Uterus (tissue), 4 donors: Measurements from ENCODE around the gene FPGT. TPM values are rescaled to one million over a fixed set of nuclear protein-coding genes. Genes with fewer than 3 reads are reported as not detected.
"Not testable (repeated sequence)": the region's sequence is repeated elsewhere in the genome, so short reads cannot be mapped to it uniquely, and the experiment has no call there.

Experiments
- DNase-seq, 2 donors: peaks; one replicate each; pipeline ENCODE4 v3.0.0-alpha.2; 2019 to 2020
- H3K27ac ChIP-seq, 2 donors: fragments of 200-600 bp; sonication (generic); 1 replicate in 1 of 2; 2 replicates in 1 of 2; pipeline ENCODE4 v1.5.1; 2016 to 2018
- H3K27me3 ChIP-seq, 2 donors: fragments of 200-600 bp; sonication (generic); one replicate each; pipeline ENCODE4 v1.5.1; 2018 to 2019; ENCODE audit warnings: control low read depth in 1 of 2
- H3K36me3 ChIP-seq, 2 donors: fragments of 200-600 bp; sonication (generic); one replicate each; pipeline ENCODE4 v1.5.1; 2019; ENCODE audit warnings: control low read depth in 1 of 2
- H3K4me1 ChIP-seq, 2 donors: fragments of 200-600 bp; sonication (generic); one replicate each; pipeline ENCODE4 v1.5.1; 2018 to 2019; ENCODE audit warnings: control low read depth in 1 of 2
- H3K4me3 ChIP-seq, 2 donors: fragments of 200-600 bp; sonication (generic); 1 replicate in 1 of 2; 2 replicates in 1 of 2; pipeline ENCODE4 v1.5.1; 2018 to 2019; ENCODE audit warnings: mild to moderate bottlenecking in 1 of 2
- H3K9me3 ChIP-seq, 2 donors: fragments of 200-600 bp; sonication (generic); one replicate each; pipeline ENCODE4 v1.5.1; 2019; ENCODE audit warnings: control low read depth in 1 of 2
- POLR2A ChIP-seq, 2 donors: fragments of 450-650 bp; IDR thresholded peaks; one replicate each; pipeline ENCODE4 v1.6.1; 2016; ENCODE audit warnings: antibody characterized with exemption in 2 of 2, mild to moderate bottlenecking in 1 of 2, moderate library complexity in 1 of 2
- intact Hi-C: fragments of 100-400 bp; cut with DNase I; formaldehyde crosslinking; loops from one replicate; pipeline ENCODE4 v1.15.1; 2023; ENCODE audit warnings: low total_unique reads
- total RNA-seq, 4 donors: library from RNA; depleted of rRNA in 3 of 4; stranded (reverse); fragments of >200 nt in 3 of 4; gene quantifications; one replicate each; pipeline versions ENCODE4 v1.1.0 to v1.2.4, GENCODE V29; 2014 to 2023
- TF ChIP-seq, protein P1 (sequence below), 4 experiments: fragments of 200-600 bp in 2 of 4; fragments of 450-650 bp in 2 of 4; sonication (generic) in 2 of 4; IDR thresholded peaks; one replicate each; pipeline ENCODE4 v1.5.1; 2016 to 2019; ENCODE audit warnings: antibody characterized with exemption in 4 of 4, mild to moderate bottlenecking in 2 of 4, moderate library complexity in 1 of 4
- donor health status: DM: yes; HTN: yes; CAD: no.

FPGT gene
- total RNA-seq, result 10 to 100 TPM; 16.1 to 55.0 (median 17.7) TPM

DNA sequence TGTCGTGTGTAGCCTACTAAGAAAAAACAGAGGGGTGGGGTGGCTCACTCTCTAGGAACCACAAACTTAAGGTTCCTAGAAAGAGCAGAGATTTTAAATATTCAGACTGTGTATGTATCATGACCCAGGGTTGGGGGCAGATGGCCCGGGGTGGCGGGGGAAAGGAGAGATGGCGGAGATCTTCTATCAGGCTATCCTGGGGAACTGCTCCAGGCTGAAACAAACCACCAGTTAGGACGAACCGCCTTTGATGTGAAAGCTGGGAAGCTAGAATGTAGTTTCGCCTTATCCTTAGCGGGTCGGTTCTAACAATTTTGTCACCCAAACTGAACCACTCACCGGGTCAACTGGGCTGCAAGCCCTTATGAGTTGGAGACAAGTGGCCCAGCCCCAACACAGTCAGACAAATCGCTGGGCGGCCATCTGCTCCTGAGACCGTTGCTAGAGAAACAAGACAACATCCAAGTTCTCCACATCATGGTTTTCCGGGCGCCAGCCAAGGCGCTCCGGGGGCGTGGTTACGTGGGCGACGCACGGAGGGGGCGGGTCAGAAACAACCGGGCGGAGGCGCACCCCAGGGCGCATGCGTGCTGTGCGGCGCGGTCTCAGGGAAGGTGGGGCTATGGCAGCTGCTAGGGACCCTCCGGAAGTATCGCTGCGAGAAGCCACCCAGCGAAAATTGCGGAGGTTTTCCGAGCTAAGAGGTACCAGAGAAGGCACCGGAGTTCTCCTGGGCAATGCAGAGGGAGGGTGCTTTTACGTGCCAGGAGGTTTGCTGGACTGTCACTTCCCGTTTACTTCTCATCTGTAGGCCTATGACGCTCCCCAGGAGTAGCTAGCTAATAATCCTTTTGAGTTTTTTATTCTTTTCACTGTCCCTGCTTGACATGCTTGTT is at the start of gene FPGT, which contains the start of gene LRRIQ3:
TSS of gene FPGT (plus strand) at position 586 of the 896 bp plus-strand sequence. CDS start at position 623, 37 bp downstream.
TSS of gene LRRIQ3 (minus strand) at position 520 of the 896 bp plus-strand sequence. CDS start 14,492 bp downstream, outside the sequence.
- Histone ChIP-seq H3K9me3 (no peaks in the 10 kb centered on the region), H3K36me3 (peaks cover 0 to 4% of the 10 kb centered on the region in 2 donors), H3K27ac (peak within 1 kb of the TSS; percentile 73 to 83), H3K27me3 (no peaks in the 10 kb centered on the region), H3K4me3 (peak within 1 kb of the TSS; percentile 76), H3K4me1 (peaks cover 0 to 4% of the 10 kb centered on the region in 2 donors)
- peak; percentile 91 to 97 for DNase-seq
- peak; percentile 35 to 74 for TF ChIP-seq POLR2A (IDR thresholded peaks at IDR 0.05)
- TF ChIP-seq, protein P1, sequence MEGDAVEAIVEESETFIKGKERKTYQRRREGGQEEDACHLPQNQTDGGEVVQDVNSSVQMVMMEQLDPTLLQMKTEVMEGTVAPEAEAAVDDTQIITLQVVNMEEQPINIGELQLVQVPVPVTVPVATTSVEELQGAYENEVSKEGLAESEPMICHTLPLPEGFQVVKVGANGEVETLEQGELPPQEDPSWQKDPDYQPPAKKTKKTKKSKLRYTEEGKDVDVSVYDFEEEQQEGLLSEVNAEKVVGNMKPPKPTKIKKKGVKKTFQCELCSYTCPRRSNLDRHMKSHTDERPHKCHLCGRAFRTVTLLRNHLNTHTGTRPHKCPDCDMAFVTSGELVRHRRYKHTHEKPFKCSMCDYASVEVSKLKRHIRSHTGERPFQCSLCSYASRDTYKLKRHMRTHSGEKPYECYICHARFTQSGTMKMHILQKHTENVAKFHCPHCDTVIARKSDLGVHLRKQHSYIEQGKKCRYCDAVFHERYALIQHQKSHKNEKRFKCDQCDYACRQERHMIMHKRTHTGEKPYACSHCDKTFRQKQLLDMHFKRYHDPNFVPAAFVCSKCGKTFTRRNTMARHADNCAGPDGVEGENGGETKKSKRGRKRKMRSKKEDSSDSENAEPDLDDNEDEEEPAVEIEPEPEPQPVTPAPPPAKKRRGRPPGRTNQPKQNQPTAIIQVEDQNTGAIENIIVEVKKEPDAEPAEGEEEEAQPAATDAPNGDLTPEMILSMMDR (IDR thresholded peaks at IDR 0.05), result no peak
- intact Hi-C loops, result no loop called here

DNA sequence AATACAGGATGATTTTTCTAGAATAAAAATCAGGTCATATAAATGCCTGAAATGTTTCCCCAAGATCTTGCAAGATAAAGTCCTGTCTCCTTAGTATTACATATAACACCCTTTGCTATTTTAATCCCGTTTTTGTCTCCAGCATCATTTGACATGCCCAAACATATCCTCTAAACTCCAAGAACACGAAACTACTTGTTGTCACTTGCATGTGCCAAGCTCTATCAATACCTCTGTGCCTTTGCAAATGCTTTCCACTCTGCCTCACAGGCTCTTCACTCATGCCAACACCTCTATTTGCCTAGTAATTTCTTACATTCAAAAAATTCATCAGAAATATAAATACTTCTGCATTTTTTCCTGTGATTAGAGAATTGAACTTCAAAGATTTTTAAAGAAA is 38.0 kb upstream of the FPGT start:
- DNase-seq, result no peak
- Histone ChIP-seq H3K4me1 (no peaks in the 10 kb centered on the region), H3K36me3 (no peaks in the 10 kb centered on the region), H3K9me3 (no peaks in the 10 kb centered on the region), H3K4me3 (no peak overlapping the region), H3K27me3 (no peaks in the 10 kb centered on the region), H3K27ac (no peak overlapping the region)
- intact Hi-C loops, result no loop called here
- no peak for TF ChIP-seq POLR2A (IDR thresholded peaks at IDR 0.05)
- TF ChIP-seq, protein P1 (IDR thresholded peaks at IDR 0.05), result no peak

DNA sequence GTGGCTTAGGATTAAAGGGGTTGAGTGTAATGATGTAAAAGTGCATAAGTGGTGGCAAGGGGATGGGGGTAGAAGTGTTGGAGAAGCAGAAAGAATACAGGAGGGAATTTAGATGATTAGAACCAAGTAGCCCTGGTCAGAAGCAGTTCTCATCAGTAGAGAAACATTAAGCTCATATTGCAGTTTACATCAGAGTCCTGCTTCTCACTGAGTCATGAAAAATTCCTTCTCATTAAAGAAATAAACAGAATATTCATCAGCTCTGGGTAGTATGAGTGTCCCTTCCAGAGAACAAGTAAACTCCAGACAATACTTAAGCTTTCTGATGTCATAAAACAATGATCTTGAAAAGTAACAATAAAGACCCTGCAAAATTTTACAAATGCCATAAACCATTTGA is 36.5 kb upstream of the FPGT start:
- no peak for DNase-seq

DNA sequence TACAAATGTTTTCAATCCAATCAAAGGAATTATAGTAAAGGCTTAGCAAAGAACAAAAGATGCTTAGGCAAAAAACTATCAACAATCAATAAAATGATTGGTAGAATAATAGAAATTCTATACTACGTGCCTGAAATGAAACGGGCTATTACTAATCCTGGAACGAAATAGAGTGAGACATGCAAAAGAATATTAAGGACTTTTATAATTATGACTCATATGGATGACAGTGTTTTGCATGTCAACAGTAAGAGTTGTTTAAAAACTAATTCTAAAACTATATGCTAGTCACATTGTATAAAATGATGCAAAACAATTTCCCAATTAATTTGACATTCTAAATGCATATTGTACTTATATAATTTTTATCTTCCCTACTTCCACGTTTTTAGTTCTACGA is 35.7 kb upstream of the FPGT start:
- no peaks in the 10 kb centered on the region for H3K9me3 ChIP-seq
- H3K36me3 ChIP-seq, result no peaks in the 10 kb centered on the region
- TF ChIP-seq, protein P1 (IDR thresholded peaks at IDR 0.05), result no peak
- no peak for TF ChIP-seq POLR2A (IDR thresholded peaks at IDR 0.05)
- no peaks in the 10 kb centered on the region for H3K4me1 ChIP-seq
- DNase-seq, result no peak
- no peak overlapping the region for H3K4me3 ChIP-seq
- intact Hi-C loops, result no loop called here
- H3K27ac ChIP-seq, result no peak overlapping the region
- H3K27me3 ChIP-seq, result no peaks in the 10 kb centered on the region

More for the DNA sequence above, 36.5 kb upstream of the FPGT start:
- no peak overlapping the region for H3K4me3 ChIP-seq
- no peaks in the 10 kb centered on the region for H3K27me3 ChIP-seq
- no peaks in the 10 kb centered on the region for H3K4me1 ChIP-seq
- no peaks in the 10 kb centered on the region for H3K9me3 ChIP-seq
- TF ChIP-seq POLR2A (IDR thresholded peaks at IDR 0.05), result no peak
- TF ChIP-seq, protein P1 (IDR thresholded peaks at IDR 0.05), result no peak
- H3K36me3 ChIP-seq, result no peaks in the 10 kb centered on the region
- no peak overlapping the region for H3K27ac ChIP-seq
- intact Hi-C loops, result no loop called here

DNA sequence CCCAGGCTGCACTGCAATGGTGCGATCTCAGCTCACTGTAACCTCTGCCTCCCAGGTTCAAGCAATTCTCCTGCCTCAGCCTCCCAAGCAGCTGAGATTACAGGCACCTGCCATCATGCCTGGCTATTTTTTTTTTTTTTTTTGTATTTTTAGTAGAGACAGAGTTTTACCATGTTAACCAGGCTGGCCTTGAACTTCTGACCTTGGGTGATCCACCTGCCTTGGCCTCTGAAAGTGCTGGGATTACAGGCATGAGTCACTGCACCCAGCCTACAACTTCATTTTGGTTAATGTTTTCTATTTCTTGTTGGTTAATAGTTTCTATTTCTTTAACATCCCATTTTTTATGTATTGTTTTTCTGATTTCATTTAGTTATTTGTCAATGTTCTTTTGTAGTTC is 23.6 kb upstream of the FPGT start:
- H3K27ac ChIP-seq, H3K36me3 ChIP-seq, H3K9me3 ChIP-seq, intact Hi-C loops, H3K4me3 ChIP-seq, H3K27me3 ChIP-seq, H3K4me1 ChIP-seq, DNase-seq: not testable (repeated sequence)
